Neutrophil (primary cell): ENCODE data around the gene SLC9B2.

Experiments used
- H3K27ac ChIP-seq: fragments of 200-600 bp; sonication (generic); 2 replicates; pipeline ENCODE4 v1.5.1; 2016; ENCODE audit warnings: mild to moderate bottlenecking, moderate library complexity
- H3K27me3 ChIP-seq: fragments of 200-600 bp; sonication (generic); 2 replicates; pipeline ENCODE4 v1.6.0; 2016; ENCODE audit warnings: mild to moderate bottlenecking
- H3K36me3 ChIP-seq: fragments of 200-600 bp; sonication (generic); 2 replicates; pipeline ENCODE4 v1.5.1; 2017
- H3K4me1 ChIP-seq, 2 experiments: fragments of 200-600 bp in 1 of 2; sonication (generic) in 1 of 2; 1 replicate in 1 of 2; 2 replicates in 1 of 2; pipeline versions ENCODE4 v1.5.1 to v1.6.1; 2013 to 2016; ENCODE audit warnings: low read depth in 1 of 2, low read length in 1 of 2, mild to moderate bottlenecking in 1 of 2, moderate library complexity in 1 of 2; ENCODE audit not compliant: control insufficient read depth in 1 of 2, insufficient read depth in 1 of 2
- H3K4me3 ChIP-seq, 2 experiments: fragments of 200-600 bp in 1 of 2; sonication (generic) in 1 of 2; 1 replicate in 1 of 2; 2 replicates in 1 of 2; pipeline ENCODE4 v1.5.1; 2013 to 2016; ENCODE audit warnings: low read depth in 1 of 2, low read length in 1 of 2, mild to moderate bottlenecking in 1 of 2, moderate library complexity in 1 of 2
- H3K9me3 ChIP-seq: fragments of 200-600 bp; sonication (generic); 2 replicates; pipeline ENCODE4 v1.5.1; 2016
- TF ChIP-seq, protein P1 (sequence below): fragments of 200-600 bp; sonication (generic); IDR thresholded peaks from 2 replicates; pipeline ENCODE4 v1.5.1; 2016; ENCODE audit warnings: antibody characterized with exemption

The SLC9B2 gene

DNA sequence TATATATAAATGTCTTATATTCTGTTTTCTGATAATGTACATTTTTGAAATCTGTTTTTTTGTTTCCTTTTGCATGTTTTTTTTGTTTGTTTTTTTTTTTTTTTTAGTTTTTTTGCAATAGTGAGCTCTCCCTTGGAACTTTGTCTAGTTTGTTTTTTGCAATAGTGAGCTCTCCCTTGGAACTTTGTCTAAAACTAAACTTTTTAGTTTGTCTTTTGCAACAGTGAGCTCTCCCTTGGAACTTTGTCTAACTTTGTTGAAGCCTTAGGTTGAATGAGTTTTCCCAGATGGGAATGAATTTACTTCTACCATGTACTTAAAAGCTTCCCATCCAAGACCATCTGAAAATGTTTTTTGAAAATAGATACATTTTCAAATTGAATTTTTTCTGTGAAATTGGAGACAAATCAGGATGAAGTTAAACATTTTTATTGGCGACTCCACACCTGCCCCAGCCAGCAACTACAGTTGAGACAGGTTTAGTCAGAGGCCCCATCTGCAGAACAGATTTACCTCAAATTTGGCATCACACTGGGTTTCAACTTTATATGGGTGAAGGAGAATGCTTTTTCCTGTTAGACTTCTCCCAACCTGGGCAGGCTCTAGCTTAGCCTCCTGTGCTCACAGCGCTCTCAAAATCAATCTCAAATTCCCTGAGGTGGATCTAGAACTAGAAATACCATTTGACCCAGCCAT is 16.0 kb downstream of the SLC9B2 start:
- Histone ChIP-seq H3K36me3 (no peaks in the 10 kb centered on the region), H3K27me3 (no peaks in the 10 kb centered on the region), H3K27ac (no peak overlapping the region), H3K4me3 (no peak overlapping the region), H3K4me1 (no peaks in the 10 kb centered on the region), H3K9me3 (no peaks in the 10 kb centered on the region)
- TF ChIP-seq, protein P1, sequence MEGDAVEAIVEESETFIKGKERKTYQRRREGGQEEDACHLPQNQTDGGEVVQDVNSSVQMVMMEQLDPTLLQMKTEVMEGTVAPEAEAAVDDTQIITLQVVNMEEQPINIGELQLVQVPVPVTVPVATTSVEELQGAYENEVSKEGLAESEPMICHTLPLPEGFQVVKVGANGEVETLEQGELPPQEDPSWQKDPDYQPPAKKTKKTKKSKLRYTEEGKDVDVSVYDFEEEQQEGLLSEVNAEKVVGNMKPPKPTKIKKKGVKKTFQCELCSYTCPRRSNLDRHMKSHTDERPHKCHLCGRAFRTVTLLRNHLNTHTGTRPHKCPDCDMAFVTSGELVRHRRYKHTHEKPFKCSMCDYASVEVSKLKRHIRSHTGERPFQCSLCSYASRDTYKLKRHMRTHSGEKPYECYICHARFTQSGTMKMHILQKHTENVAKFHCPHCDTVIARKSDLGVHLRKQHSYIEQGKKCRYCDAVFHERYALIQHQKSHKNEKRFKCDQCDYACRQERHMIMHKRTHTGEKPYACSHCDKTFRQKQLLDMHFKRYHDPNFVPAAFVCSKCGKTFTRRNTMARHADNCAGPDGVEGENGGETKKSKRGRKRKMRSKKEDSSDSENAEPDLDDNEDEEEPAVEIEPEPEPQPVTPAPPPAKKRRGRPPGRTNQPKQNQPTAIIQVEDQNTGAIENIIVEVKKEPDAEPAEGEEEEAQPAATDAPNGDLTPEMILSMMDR = no peak

DNA sequence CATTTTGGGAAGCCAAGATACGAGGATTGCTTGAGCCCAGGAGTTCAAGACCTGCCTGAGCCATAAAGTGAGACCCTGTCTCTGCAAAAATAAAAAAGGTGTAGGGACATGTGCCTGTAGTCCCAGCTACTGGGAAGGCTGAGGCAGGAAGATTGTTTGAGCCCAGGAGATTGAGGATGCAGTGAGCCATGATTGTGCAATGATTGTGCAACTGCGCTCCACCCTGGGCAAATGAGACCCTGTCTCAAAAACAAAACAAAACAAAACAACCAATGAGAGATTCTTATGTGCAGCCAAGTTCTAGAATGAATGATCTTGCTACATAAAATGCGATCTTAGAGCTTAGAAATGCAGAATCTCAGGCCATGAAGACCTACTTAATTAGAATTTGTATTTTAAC is 22.5 kb downstream of the SLC9B2 start:
- no peaks in the 10 kb centered on the region for H3K4me1 ChIP-seq
- no peaks in the 10 kb centered on the region for H3K9me3 ChIP-seq
- H3K27ac ChIP-seq = no peak overlapping the region
- TF ChIP-seq, protein P1 = no peak
- H3K4me3 ChIP-seq = no peak overlapping the region
- H3K27me3 ChIP-seq = no peaks in the 10 kb centered on the region
- no peaks in the 10 kb centered on the region for H3K36me3 ChIP-seq

DNA sequence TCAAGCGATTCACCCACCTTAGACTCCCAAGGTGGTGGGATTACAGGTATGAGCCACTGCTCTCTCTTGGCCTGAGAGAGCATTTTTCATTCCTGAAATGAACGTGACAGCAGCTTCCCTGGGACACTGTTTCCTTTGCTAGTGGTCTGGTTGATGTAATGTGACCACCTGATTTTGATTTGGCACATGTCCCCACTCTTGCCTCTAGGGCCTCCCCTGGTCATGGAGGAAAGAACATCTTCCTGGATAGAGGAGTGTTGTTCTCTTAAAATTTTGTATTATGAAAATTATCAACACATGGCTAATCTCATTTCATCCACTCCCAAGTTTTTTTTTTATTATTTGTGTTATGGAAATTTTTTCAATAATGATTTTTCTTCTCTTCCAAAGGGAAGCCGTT is 23.8 kb downstream of the SLC9B2 start:
- H3K4me1 ChIP-seq = no peaks in the 10 kb centered on the region
- TF ChIP-seq, protein P1 = no peak
- H3K27me3 ChIP-seq = no peaks in the 10 kb centered on the region
- no peaks in the 10 kb centered on the region for H3K36me3 ChIP-seq
- H3K27ac ChIP-seq = no peak overlapping the region
- H3K9me3 ChIP-seq = no peaks in the 10 kb centered on the region
- no peak overlapping the region for H3K4me3 ChIP-seq

DNA sequence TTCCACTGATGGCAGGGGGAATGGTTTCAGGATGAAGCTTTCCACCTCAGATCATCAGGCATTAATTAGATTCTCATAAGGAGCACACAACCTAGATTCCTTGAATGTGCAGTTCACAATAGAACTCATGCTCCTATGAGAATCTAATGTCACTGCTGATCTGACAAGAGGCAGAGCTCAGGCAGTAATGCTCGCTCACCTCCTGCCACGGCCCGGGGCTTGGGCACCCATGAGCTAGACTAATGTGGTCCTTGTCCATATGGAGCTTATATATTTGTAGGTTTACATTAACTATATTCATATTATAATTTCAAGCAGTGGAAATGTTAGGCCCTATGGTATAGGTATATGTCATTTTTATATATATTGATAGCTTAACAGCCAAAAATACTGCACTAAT is 24.4 kb downstream of the SLC9B2 start:
- H3K27me3 ChIP-seq = no peaks in the 10 kb centered on the region
- no peak overlapping the region for H3K27ac ChIP-seq
- TF ChIP-seq, protein P1 = no peak
- no peaks in the 10 kb centered on the region for H3K4me1 ChIP-seq
- no peaks in the 10 kb centered on the region for H3K9me3 ChIP-seq
- H3K36me3 ChIP-seq = no peaks in the 10 kb centered on the region
- no peak overlapping the region for H3K4me3 ChIP-seq

DNA sequence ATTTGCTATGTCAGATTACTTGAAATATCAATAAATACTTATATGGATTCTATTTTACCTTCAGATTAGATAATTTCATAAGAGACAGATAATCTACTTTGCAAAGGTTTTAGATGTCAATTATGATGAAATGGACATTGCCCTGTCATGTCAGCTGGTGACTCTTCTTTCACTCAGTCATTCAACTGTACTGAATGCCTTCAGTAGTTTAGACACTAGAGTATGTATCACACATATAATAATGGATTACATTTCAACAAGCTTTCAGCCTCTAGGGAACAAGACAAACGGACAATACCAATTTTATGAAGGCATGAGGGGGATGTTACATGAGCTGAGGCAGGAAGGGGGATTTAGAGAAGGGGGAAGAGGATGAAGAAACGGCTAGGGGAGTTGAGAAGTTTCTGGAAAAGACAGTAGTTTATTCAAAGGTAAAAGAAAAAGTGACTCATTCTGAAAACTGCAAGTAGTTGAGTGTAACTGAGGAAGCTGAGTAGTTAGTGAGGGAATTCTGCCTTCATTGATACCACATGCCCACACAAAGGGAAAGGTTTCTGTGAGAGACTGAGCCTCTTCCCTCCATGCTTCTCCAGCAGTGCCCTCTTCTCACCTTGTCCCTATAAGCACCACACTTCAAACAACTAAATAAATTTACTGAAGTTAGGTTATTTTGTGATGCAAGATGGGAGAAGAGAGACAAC is 25.7 kb downstream of the SLC9B2 start:
- Histone ChIP-seq H3K27ac (no peak overlapping the region), H3K27me3 (no peaks in the 10 kb centered on the region)
- TF ChIP-seq, protein P1 = no peak

More for the DNA sequence above, 25.7 kb downstream of the SLC9B2 start:
- no peak overlapping the region for H3K4me3 ChIP-seq
- H3K4me1 ChIP-seq = no peaks in the 10 kb centered on the region
- H3K9me3 ChIP-seq = no peaks in the 10 kb centered on the region
- no peaks in the 10 kb centered on the region for H3K36me3 ChIP-seq
